Kidney epithelial cell (primary cell): ENCODE results near the gene ADARB1. TPM values are rescaled to one million over a fixed set of nuclear protein-coding genes. Genes with fewer than 3 reads are reported as not detected.

Experiments used
- DNase-seq: peaks from one replicate; pipeline ENCODE4 v3.0.0-alpha.2; 2010; ENCODE audit warnings: low read depth
- H3K27me3 ChIP-seq: 2 replicates; pipeline ENCODE4 v1.6.0; 2011; ENCODE audit warnings: low read length; ENCODE audit not compliant: control insufficient read depth, insufficient read depth
- H3K36me3 ChIP-seq: 2 replicates; pipeline ENCODE4 v1.5.1; 2011; ENCODE audit warnings: low read length; ENCODE audit not compliant: control insufficient read depth, insufficient read depth
- H3K4me3 ChIP-seq: 2 replicates; pipeline ENCODE4 v1.5.1; 2011; ENCODE audit warnings: low read depth, mild to moderate bottlenecking, control low read depth, low read length
- total RNA-seq: library from RNA; depleted of rRNA; stranded (reverse); fragments of >200 nt; gene quantifications from 2 replicates; pipeline ENCODE4 v1.2.3, GENCODE V29; 2015
- TF ChIP-seq, protein P1 (sequence below): IDR thresholded peaks from 2 replicates; pipeline ENCODE4 v1.5.1; 2011; ENCODE audit warnings: mild to moderate bottlenecking, moderate library complexity, low read length, control low read depth, inconsistent platforms; ENCODE audit not compliant: insufficient read depth, poor library complexity, severe bottlenecking

ADARB1 gene
- total RNA-seq, 1 donor from 2014 or later: 6.9 TPM

DNA sequence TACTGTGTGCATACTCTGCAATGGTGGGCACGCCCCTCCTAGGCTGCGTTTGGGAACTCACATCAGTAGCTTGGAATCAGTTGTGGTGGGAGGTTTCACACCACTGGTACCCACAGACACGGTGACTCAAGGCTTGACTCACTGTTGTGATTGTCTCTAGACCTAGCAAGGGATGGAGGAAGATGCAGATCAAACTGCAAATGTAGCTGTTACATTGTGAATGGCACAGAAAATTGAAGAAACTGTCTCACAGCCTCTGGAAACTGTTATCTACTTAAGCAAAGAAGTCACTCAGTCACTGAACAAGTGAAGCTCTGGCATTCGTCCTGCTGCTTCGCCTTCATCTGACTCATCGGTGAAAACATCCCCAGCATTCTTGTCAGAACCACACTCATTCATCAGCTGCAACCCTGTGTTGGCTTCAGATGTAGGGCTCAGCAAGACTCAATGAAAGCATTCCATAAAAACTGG, 153.8 kb downstream of the ADARB1 start:
- H3K4me3 ChIP-seq: no peak overlapping the region
- TF ChIP-seq, protein P1, sequence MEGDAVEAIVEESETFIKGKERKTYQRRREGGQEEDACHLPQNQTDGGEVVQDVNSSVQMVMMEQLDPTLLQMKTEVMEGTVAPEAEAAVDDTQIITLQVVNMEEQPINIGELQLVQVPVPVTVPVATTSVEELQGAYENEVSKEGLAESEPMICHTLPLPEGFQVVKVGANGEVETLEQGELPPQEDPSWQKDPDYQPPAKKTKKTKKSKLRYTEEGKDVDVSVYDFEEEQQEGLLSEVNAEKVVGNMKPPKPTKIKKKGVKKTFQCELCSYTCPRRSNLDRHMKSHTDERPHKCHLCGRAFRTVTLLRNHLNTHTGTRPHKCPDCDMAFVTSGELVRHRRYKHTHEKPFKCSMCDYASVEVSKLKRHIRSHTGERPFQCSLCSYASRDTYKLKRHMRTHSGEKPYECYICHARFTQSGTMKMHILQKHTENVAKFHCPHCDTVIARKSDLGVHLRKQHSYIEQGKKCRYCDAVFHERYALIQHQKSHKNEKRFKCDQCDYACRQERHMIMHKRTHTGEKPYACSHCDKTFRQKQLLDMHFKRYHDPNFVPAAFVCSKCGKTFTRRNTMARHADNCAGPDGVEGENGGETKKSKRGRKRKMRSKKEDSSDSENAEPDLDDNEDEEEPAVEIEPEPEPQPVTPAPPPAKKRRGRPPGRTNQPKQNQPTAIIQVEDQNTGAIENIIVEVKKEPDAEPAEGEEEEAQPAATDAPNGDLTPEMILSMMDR: no peak
- peaks cover 3% of the 10 kb centered on the region for H3K27me3 ChIP-seq
- H3K36me3 ChIP-seq: no peaks in the 10 kb centered on the region
- DNase-seq: peak; percentile 89

DNA sequence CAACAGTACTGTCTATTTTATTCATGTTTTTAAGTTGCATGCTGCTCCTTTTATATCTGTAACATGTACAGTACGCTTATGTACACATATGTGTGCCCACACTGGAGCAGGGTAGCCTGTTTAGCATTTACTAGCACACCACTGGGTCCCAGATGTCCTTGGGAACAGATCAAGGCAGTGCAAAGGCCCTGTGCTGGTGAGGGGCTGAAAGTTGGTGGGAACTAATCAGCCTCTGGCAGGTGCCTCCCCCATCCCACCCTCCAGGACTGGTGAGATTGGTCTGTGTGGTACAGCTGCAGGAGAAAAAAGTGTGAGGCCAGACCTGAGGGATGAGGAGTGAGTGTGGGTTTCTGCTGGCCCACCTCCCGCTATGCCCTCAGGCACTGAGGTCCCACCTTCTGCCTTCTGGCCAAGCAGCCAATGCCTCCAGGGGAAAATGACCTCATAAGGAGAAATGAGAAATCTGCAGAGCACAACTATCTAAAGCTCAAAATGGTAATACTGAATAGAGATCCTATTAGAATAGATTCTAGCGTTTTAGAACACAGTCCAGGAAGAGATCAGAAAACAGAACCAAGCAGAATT, 154.4 kb downstream of the ADARB1 start:
- no peak overlapping the region for H3K4me3 ChIP-seq
- TF ChIP-seq, protein P1: no peak
- no peak for DNase-seq
- H3K36me3 ChIP-seq: no peaks in the 10 kb centered on the region
- H3K27me3 ChIP-seq: peaks cover 3% of the 10 kb centered on the region

DNA sequence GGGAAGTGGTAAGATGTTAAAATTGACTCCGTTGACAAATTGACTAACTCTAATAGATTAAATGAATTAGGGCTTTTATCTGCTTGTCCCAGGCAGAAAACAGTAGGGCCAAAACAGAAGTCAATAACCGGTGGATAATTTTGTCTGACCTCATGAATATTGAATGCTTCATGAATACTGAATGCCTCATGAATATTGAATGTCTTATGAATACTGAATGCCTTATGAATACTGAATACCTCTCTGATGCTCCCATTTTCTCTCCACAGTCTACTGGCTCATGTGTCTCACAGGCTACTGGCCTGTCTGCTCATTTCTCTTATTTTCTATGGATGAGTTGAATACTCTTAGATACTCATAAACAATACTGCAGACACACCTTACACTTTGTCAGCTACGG, 157.3 kb downstream of the ADARB1 start:
- Histone ChIP-seq H3K4me3 (no peak overlapping the region), H3K36me3 (no peaks in the 10 kb centered on the region), H3K27me3 (peaks cover 8% of the 10 kb centered on the region)
- TF ChIP-seq, protein P1: no peak
- DNase-seq: no peak

DNA sequence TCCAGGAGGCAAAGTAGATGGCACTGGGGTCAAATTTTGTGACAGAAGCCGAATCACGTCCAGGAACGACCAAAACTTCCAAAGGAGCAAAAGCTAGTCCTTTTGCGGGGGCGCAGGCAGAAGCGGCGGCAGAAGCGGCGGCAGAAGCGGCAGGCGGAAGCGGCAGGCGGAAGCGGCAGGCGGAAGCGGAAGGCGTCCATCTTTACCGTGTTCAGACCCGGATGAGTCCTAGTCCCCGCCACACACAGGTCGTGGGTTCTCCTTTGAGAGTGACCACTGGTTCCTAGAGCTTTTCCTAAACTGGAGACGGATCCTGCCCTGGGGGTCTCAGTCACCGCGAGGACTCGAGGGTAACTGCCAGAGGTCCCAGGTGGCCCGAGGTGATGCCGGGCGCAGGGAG, 159.7 kb downstream of the ADARB1 start:
- H3K27me3 ChIP-seq: peaks cover 8% of the 10 kb centered on the region
- no peak for DNase-seq
- TF ChIP-seq, protein P1: no peak
- no peaks in the 10 kb centered on the region for H3K36me3 ChIP-seq
- peak overlapping the region; percentile 25 for H3K4me3 ChIP-seq

DNA sequence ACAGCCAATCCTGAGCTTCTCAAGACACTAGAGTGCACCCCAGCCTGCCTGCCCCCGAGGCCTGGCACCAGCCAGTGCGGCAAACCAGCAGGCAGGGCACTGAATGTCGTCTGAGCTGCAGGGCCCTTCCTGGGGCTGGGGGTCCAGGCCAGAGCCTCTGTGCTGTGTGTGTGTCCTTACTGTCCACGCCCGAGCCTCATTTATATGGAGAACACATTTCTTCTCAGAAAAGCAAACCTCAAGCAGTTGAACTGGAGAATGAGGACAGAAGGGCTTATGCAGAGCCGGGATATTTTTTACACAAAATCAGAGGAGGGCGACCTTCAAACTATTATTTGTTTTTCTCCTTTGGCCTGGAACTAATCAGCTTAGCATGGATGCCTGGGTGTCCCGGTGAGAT, 160.6 kb downstream of the ADARB1 start:
- H3K36me3 ChIP-seq: no peaks in the 10 kb centered on the region
- DNase-seq: no peak
- TF ChIP-seq, protein P1: no peak
- peaks cover 8% of the 10 kb centered on the region for H3K27me3 ChIP-seq
- no peak overlapping the region for H3K4me3 ChIP-seq

DNA sequence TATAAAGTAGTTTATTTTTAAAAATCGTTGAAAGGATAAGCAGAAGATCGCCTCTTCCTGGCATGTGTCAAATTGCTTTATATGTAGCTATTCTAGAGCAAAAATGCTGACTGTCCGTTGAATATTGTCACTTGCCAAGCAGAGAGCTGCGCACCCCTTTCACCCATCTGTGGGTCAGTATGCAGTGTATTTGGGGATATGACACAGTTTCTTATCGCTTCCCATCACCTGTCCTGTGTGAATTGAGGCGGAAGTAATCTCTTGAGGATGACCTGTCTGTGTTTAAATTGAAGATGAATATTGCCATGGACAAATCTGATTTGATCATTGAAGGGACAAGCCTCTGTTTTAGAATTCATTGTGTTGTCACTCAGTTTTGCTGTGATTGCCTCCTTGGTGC, 161.1 kb downstream of the ADARB1 start:
- Histone ChIP-seq H3K27me3 (peaks cover 8% of the 10 kb centered on the region), H3K36me3 (no peaks in the 10 kb centered on the region), H3K4me3 (no peak overlapping the region)
- TF ChIP-seq, protein P1: no peak
- DNase-seq: no peak
